Motor neuron (in vitro differentiated cells): ENCODE data around the gene EVI5. TPM values are rescaled to one million over a fixed set of nuclear protein-coding genes. Genes with fewer than 3 reads are reported as not detected.
A peak's percentile ranks its signal among the peaks of the same experiment; 100 is the strongest.

Experiments used
- ATAC-seq, 8 experiments: fragments of 200-7000 bp; cut with Tn5 transposase; replicated peaks in 6 of 8; 2 replicates each; pipeline ENCODE4 v1.8.0; 2021; ENCODE audit warnings: mild to moderate bottlenecking in 8 of 8, moderate library complexity in 8 of 8
- H3K27ac ChIP-seq, 2 donors: fragments of 250-450 bp; sonication (Bioruptor Pico); 2 replicates each; pipeline ENCODE4 v1.9.0; 2021; ENCODE audit warnings: antibody characterized with exemption in 2 of 2, mild to moderate bottlenecking in 2 of 2, moderate library complexity in 1 of 2
- H3K4me1 ChIP-seq, 2 donors: fragments of 250-450 bp; sonication (Bioruptor Pico); replicated peaks in 1 of 2; 2 replicates each; pipeline ENCODE4 v1.6.1; 2021; ENCODE audit warnings: antibody characterized with exemption in 2 of 2, mild to moderate bottlenecking in 2 of 2, moderate library complexity in 1 of 2
- H3K4me3 ChIP-seq, 5 donors: fragments of 250-450 bp; sonication (Bioruptor Pico); 2 replicates each; pipeline ENCODE4 v1.9.0; 2021; ENCODE audit warnings: antibody characterized with exemption in 5 of 5, mild to moderate bottlenecking in 5 of 5, moderate library complexity in 4 of 5
- WGBS, 10 experiments: fragments of 450-650 bp; shearing (Covaris generic); methylation state at CpG; one replicate each; pipeline ENCODE4 v1.0.0; 2022; 5-methylcytosine and 5-hydroxymethylcytosine counted together
- in situ Hi-C, 9 experiments: fragments of 400-800 bp; cut with MboI; loops; one replicate each; pipeline ENCODE4 v1.15.0; 2021; ENCODE audit warnings: low sequenced_read_pairs in 9 of 9, low pct_unique_long_range_greater_than_20kb in 2 of 9; ENCODE audit not compliant: unreplicated experiment in 9 of 9
- total RNA-seq, 8 experiments: library from RNA; unstranded; fragments of 300-600 nt; gene quantifications; 2 replicates each; pipeline versions ENCODE4 v1.2.3 to v1.2.4, GENCODE V29; 2022

The EVI5 gene
- total RNA-seq, 8 experiments from 2014 or later: 20.9 to 59.0 (median 30.2) TPM

DNA sequence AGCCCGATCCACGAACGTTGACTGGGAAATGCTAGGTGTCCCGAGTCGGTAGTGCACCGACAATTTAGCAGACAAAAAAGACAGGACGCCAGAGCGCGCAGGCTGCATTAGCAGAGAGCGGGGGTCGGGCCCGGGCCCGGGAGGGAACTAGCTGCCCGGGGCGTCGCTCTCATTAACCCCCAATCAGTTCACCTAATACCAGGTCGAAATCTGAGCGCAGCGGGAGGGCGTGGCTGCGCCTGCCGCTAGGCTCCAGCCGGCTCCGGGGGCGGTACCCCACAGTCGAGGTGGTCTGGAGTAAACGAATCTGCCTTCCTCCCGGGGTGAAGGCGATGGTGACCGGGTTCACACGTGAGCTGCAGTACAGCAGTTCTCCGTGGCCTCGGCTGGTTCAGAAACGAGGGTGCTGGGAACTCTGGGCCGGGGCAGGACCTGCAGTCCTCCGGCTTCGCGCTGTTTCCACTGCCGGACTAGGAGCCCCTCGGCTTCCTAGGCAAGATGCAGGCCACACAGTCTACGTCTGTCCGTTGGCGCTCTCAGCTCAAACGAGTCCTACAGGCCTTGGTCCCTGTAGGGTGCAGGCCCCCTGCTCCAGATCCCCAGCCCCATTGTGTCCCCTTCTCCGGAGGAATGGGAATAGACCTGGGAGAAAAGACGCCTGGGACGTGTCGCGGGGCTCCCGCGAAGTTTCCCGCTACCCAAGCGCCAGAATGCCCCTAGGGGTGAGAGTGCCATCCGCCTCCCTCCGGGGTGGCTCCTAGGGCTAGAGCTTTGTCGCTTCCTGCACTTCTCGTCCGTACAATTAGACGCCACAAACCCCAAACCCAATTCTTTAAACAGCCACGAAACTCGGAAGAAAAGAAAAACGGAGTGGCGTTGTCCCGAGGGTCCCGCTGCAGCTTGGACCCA is 300.2 kb downstream of the EVI5 start:
- H3K4me1 ChIP-seq: peaks cover 21 to 62% of the 10 kb centered on the region in 2 donors

DNA sequence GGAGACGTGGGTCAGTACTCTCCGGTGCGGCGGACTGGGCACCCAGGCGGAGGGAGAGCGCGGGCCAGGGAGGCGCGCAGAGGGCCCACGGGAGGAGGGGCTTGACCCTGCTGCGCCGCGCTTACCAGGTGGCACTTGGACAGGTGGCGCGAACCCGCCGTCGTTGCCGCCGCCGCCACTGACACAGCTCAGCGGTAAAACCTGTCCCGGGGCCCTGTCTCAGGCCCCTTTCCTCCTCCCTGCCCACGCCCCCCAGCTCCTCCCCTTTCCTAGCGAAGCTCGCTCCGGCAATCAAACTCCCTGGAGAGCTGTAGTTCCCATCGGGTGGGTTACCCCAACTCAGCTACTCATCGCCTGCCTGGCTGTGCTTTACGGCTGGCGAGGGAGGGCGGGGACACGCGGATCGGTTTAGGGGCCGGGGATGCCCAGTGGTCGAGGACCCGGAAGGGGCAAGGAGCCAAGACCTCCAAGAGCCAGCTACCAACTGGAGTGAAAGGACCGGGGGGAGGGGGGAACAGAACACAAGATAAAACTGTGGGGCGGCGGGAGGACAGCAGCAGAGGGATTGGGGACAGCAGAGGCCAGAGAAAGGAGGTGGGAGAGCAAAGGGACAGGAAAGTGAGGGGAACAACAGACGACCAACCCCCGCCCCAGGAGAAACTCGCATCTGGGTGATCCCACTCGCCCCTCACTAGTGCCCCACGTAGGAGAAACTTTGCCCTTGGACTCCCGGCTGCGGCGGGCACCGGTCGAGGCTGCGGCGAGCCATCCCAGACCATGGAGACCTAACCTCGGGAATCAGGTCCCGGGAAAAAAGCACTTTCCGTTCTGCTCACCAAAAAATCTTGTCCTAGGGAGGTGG is 301.1 kb downstream of the EVI5 start:
- no peak for ATAC-seq
- Histone ChIP-seq H3K4me3 (no peak overlapping the region), H3K4me1 (peaks cover 21 to 62% of the 10 kb centered on the region in 2 donors), H3K27ac (no peak overlapping the region)
- in situ Hi-C loops: no loop called here
- 0 to 13% (median 4%) methylated on average over 5 to 11 of the region's 56 CpGs; no CpG with 5 or more reads in 6 of the 10 experiments for WGBS, 10 experiments

More for the DNA sequence above, 300.2 kb downstream of the EVI5 start:
- in situ Hi-C loops: no loop called here
- 0 to 3% (median 0%) methylated on average over 1 to 48 of the region's 65 CpGs; no CpG with 5 or more reads in 3 of the 10 experiments for WGBS, 10 experiments
- H3K27ac ChIP-seq: no peak overlapping the region
- ATAC-seq: peak in 1 of 8 experiments; percentile 5
- no peak overlapping the region for H3K4me3 ChIP-seq

DNA sequence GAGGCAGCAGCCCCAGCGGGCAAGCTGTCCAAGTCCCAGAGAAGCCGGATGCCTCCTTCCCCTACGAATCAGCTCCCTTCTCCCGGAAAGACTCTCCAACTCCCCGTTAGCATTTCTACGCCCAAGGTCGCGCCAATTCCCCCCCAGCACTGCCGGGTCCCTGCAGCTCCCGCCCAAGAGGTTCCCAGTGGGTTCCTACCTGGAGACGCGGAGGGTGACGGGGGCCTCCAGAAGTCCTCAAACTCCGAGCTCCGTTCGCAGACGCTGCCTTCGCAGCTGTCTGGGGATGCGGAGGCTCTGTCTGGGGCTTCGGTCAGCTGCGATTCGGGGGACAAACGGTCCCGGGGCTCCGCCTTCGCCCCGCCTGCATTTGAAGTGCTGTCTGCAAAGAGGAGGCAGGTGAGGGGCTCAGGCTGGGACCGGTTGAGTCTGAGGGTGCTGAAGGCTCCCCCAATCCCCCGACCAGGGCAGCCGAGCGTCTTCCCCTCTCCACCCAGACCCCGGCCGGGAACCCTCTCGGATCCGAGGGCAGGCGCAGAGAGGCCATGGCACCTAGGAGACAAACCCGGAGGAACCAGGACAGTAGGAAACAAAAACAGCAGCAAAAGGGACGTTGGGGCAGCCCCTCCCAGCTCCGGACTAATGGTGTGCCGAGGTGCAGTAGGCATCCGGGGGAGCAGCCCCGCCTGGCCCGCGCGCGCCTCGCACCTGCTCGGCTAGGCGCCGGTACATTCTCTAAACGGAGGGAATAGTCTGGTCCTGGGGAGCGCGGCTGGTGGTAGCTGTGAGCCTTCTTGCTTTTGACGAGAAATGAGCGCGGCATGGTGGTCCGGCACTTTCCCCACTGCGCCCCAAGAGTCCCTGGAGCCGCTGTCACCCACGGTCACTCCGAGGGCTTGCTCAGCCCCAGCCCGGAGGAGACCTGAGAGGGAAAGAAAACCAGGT is 302.0 kb downstream of the EVI5 start:
- WGBS, 10 experiments: 0 to 12% (median 2%) methylated on average over 3 to 18 of the region's 62 CpGs; no CpG with 5 or more reads in 2 of the 10 experiments
- Histone ChIP-seq H3K4me3 (no peak overlapping the region), H3K27ac (no peak overlapping the region), H3K4me1 (peaks cover 21 to 62% of the 10 kb centered on the region in 2 donors)
- in situ Hi-C loops: no loop called here
- ATAC-seq: peak in 2 of 8 experiments; percentile 2 to 4

DNA sequence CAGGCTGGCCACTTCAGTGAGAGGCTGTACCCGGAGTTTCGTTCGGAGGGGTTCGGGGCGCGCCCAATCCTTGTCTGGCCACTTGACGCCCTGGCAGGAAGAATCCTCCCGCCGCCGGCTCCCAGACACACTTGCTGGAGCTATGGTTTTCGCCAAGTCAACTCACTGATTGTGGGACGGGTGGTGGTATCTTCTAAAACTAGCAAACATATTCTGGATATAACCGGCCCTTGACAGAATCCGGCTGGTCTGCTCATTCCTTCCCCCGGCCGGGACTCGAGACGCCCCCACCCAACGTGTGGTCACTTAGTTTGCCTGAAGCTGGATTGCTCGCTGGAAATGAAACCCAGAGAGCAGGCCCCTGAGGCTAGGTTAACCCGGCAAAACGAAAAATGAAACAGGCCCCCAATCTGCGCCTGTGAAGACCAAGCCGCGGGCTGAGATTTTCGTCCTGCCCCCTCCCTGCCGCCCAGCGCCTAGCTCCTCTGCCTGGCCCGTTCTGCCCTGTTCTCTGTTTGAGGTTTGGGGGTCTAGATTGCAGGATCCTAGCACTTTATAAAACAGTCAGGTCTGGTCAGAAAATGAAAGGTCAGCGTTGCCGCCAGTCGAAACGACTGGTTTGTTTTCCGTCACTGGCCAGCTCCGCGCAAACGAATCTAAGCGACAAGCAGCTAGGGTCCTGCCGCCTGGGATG is 302.8 kb downstream of the EVI5 start:
- 0 to 40% (median 1%) methylated on average over 1 to 25 of the region's 39 CpGs; no CpG with 5 or more reads in 2 of the 10 experiments for WGBS, 10 experiments

DNA sequence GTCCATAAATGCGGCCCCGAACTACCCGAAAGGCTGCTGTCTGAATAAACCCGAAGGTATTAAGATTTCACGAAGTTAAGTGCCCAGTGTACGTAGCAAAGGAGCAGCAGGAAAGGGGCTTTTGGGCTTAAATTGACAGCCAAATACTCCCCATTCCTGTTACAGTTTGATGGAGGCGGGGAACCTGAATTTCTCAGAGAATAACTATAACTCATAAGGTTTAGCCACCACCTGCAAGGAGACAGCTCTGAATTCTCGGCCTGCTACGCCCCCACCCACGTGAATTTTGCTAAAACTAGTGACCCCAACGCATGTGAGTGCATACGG is 303.3 kb downstream of the EVI5 start:
- Histone ChIP-seq H3K4me3 (no peak overlapping the region), H3K4me1 (peaks cover 21 to 59% of the 10 kb centered on the region in 2 donors), H3K27ac (no peak overlapping the region)
- WGBS, 10 experiments: 0 to 14% (median 7%) methylated on average over 1 to 12 of the region's 12 CpGs; no CpG with 5 or more reads in 4 of the 10 experiments
- in situ Hi-C loops: no loop called here
- no peak for ATAC-seq

More for the DNA sequence above, 302.8 kb downstream of the EVI5 start:
- Histone ChIP-seq H3K27ac (no peak overlapping the region), H3K4me1 (peaks cover 21 to 62% of the 10 kb centered on the region in 2 donors), H3K4me3 (no peak overlapping the region)
- in situ Hi-C loops: no loop called here
- ATAC-seq: no peak

DNA sequence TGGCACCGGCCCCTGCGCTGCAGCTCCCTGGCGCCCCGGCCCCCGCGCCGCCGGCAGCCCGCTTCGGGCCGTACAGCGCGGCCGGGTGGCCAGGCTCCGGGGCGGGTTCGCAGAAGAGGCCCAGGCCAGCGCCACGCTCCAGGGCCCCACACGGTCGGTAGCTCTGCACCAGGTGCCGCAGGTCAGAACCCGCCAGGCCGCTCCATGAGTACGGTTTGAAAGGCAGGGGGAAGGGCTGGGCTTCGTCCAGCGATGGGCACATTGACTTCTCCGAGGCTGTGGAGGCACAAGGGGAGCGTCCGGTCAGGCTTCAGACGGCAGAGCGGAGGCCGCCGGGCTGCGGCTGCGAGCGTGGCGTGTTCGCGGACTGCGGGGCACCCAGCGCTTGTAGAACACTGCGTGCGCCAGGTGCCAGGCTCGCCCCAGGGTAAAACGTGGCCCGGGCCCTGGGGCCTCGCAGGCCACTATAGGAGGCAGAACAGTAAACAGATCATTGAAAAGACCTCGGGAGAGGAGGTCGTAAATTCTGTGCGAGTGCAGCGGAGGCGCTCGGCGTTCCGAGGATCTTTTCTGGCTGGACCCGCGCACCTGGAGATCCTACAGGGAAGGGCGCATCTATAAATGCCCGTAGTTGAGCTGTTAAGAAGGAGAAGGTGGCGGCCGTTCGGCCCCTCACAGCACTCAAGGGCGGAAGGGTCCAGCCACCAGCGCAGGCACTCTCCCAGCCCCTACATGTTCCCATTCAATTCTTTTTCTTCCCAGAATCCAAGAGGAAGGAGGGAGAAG is 303.9 kb downstream of the EVI5 start:
- peak overlapping the region in 4 of 5 donors; percentile 1 to 10 (median 4) for H3K4me3 ChIP-seq
- 3 to 40% (median 10%) methylated on average over 1 to 32 of the region's 65 CpGs; no CpG with 5 or more reads in 3 of the 10 experiments for WGBS, 10 experiments
- H3K27ac ChIP-seq: no peak overlapping the region
- in situ Hi-C loops: no loop called here
- ATAC-seq: peak in 6 of 8 experiments; percentile 5 to 63 (median 56)
- peaks cover 19 to 54% of the 10 kb centered on the region in 2 donors for H3K4me1 ChIP-seq

DNA sequence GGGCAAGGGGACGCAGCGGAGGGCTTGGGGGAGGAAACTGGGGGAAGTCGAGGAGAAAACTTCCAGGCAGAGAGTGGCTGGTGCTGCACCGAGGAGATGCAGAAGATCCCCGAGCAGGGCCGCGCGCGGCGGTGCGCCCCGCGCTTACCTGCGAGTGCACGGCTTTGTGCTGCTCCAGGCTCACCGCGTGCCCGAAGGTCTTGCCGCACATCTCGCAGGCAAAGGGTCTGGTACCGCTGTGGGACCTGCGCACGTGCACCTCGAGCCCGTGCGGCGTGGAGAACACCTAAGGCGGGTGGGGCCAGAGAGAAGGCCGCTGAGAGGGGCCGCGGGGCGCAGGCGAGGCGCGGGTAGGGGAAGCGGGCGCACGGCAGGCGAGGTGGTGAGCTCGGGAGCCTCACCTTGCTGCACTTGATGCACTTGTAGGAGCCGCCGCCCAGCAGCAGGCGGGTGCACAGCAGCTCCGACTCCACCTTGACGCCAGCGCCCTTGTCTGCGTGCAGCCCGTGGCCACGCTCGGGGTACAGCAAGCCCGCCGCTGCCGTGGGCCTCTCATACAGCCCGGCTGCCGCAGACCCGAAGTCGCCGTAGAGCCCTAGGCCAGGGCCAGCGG is 304.6 kb downstream of the EVI5 start:
- Histone ChIP-seq H3K27ac (no peak overlapping the region), H3K4me3 (peak overlapping the region in 4 of 5 donors; percentile 1 to 10 (median 4)), H3K4me1 (peaks cover 12 to 47% of the 10 kb centered on the region in 2 donors)
- in situ Hi-C loops: no loop called here
- no peak for ATAC-seq
- WGBS, 10 experiments: 33% methylated on average over 2 of the region's 59 CpGs; no CpG with 5 or more reads in 9 of the 10 experiments

DNA sequence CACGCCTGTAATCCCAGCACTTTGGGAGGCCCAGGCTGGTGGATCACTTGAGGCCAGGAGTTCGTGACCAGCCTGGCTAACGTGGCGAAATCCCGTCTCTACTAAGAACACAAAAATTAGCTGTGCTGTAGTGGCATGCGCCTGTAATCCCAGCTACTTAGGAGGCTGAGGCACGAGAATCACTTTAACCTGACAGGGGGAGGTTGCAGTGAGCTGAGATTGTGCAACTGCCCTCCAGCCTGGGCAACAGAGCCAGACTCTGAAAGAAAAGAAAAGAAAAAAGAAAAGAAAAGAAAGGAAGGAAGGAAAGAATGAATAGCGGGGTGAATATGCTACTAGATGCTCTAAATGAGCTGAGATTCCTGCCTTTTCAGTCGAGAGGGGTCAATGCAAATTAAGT is 305.3 kb downstream of the EVI5 start:
- no peak overlapping the region for H3K4me3 ChIP-seq
- no peak for ATAC-seq
- 44 to 90% (median 74%) methylated on average over 1 to 9 of the region's 9 CpGs for WGBS, 10 experiments
- no peak overlapping the region for H3K27ac ChIP-seq
- peaks cover 9 to 41% of the 10 kb centered on the region in 2 donors for H3K4me1 ChIP-seq
- in situ Hi-C loops: no loop called here

DNA sequence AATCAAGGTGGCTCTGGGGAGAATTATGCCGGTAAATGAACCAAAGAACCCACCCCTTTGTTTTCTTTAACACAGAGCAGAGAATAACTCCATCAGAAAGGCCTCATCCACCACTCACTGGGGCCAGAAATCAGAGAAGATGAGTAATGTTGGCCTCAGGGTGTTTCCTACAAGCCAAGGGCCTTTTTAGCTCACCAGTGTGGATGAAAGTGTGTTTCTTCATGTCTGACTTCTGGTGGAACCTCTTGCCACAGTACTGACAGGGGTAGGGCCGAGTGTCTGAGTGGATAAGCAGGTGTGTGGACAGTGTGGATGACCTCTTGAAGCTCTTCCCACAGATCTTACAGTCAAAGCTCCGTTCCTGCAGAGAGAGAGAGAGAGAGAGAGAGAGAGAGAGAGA is 306.5 kb downstream of the EVI5 start:
- ATAC-seq: peak in 1 of 8 experiments; percentile 25
- Histone ChIP-seq H3K4me1 (peaks cover 6 to 29% of the 10 kb centered on the region in 2 donors), H3K4me3 (no peak overlapping the region), H3K27ac (no peak overlapping the region)
- WGBS, 10 experiments: 27 to 100% (median 61%) methylated on average over 1 to 2 of the region's 3 CpGs
- in situ Hi-C loops: no loop called here

DNA sequence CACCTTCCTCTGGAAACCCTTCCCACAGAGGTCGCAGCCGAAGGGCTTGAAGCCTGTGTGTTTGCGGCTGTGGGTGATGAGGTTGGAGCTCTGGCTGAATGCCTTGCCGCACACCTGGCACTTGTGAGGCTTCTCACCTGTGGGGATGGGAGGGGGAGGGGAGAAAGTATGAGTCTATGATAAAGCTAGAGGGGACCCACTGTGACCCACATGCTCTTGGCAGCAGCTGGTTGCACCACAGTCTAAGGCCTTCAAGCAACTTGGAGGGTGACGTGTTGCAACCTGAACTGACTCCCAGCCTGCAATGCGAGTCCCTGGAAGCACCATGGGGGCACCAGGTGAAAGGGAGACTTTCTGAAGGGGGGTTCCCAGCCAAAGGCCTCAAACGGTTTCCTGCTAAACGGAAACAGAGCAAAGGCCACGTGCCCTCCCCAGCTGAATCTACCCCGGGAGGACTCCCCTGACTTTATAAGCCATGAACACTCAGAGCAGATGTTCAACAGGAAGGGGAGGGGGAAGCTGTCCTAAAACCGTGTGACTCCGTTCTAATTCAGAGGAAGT is 308.8 kb downstream of the EVI5 start:
- no peak for ATAC-seq
- Histone ChIP-seq H3K4me3 (no peak overlapping the region), H3K4me1 (peaks cover 5 to 11% of the 10 kb centered on the region in 2 donors), H3K27ac (no peak overlapping the region)
- WGBS, 10 experiments: 0 to 60% (median 39%) methylated on average over 2 to 10 of the region's 12 CpGs; no CpG with 5 or more reads in 3 of the 10 experiments
- in situ Hi-C loops: no loop called here

DNA sequence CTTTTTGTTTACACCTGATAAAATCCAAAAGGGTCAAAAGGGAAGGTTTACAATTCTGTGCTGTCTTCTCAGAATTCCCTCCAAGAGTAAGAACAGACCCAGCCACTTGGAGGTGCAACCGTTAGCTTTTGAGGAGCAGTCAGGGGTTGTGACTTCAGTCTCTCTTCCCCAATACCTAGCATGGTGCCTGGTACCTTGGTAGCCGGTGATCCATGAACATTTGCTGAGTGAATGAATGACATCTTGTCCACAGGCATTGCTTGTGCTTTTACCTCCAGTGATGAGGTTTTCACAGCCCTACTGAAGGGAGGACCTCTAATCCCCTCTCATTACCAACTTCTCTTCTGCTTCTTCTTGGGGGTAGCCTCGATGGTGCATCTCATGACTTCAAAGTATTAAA is 309.9 kb downstream of the EVI5 start:
- WGBS, 10 experiments: 20 to 90% (median 60%) methylated on average over 1 to 3 of the region's 3 CpGs; no CpG with 5 or more reads in 1 of the 10 experiments
- Histone ChIP-seq H3K4me1 (no peaks in the 10 kb centered on the region), H3K4me3 (no peak overlapping the region), H3K27ac (no peak overlapping the region)
- no peak for ATAC-seq
- in situ Hi-C loops: no loop called here
